Measurements from ENCODE around the gene PTCH1.

DNA sequence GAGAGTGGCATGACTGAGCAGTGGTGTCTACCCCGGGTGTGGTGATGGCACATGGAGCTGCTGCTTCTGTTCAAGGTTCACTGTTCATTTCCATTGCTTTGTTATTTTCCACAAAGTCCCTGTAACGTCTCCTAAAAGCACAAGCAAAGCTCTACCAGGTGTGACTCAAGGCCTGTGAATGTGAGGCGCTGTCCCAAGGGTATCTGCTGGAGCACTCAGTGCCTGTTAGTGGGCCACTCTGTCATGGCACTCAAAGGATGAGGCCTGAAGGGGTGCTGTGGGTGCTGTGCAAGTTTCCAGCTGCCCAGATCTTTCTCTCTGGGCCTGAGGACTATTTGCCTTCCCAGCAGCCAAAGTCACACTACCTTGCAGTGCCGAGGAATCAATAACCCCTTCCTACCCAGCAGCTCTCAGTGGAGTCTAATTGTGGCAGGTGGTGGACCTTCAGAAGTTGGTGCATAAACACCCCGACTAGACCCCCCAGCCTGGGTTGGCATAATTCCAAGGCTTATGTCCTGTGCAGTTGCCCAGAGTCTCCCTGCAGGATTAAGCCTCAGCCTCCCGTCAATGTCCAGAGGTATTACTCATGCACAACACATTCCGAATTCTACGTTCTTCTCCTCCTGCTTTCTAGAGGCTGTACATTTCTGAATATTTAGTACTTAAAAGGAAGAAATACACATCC, 17.4 kb upstream of the PTCH1 start:
- TF ChIP-seq, protein P1, sequence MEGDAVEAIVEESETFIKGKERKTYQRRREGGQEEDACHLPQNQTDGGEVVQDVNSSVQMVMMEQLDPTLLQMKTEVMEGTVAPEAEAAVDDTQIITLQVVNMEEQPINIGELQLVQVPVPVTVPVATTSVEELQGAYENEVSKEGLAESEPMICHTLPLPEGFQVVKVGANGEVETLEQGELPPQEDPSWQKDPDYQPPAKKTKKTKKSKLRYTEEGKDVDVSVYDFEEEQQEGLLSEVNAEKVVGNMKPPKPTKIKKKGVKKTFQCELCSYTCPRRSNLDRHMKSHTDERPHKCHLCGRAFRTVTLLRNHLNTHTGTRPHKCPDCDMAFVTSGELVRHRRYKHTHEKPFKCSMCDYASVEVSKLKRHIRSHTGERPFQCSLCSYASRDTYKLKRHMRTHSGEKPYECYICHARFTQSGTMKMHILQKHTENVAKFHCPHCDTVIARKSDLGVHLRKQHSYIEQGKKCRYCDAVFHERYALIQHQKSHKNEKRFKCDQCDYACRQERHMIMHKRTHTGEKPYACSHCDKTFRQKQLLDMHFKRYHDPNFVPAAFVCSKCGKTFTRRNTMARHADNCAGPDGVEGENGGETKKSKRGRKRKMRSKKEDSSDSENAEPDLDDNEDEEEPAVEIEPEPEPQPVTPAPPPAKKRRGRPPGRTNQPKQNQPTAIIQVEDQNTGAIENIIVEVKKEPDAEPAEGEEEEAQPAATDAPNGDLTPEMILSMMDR (IDR thresholded peaks at IDR 0.05; ENCODE audit: poor library complexity): no peak
- no peak for TF ChIP-seq EZH2phosphoT487 (IDR thresholded peaks at IDR 0.05; ENCODE audit: low read depth, severe bottlenecking, unreplicated experiment)

Data from hepatocyte (in vitro differentiated cells).